ENCODE measurements around the gene PGBD4. TPM values are rescaled to one million over a fixed set of nuclear protein-coding genes. Genes with fewer than 3 reads are reported as not detected.

The PGBD4 gene
- total RNA-seq, 1 donor from 2014 or later = 1.5 TPM

Other genes starting within 250 kb of the PGBD4 start
- not detected for gene CHRM5, start 133.6 kb upstream of the PGBD4 start, total RNA-seq
- 14.4 TPM for gene AVEN, start 62.9 kb upstream of the PGBD4 start, total RNA-seq
- 55.6 TPM for gene EMC7, start 221 bp upstream of the PGBD4 start, total RNA-seq
- 23.3 TPM for gene KATNBL1, start 108.0 kb downstream of the PGBD4 start, total RNA-seq
- gene EMC4, start 122.9 kb downstream of the PGBD4 start, total RNA-seq = 70.8 TPM
- gene SLC12A6, start 235.7 kb downstream of the PGBD4 start, total RNA-seq = 18.2 TPM
- gene NOP10, start 241.1 kb downstream of the PGBD4 start, total RNA-seq = 96.9 TPM
- not detected for gene NUTM1, start 241.2 kb downstream of the PGBD4 start, total RNA-seq